PC-3 (cell line): Measurements from ENCODE around the gene ATP7A.

Experiments used
- CTCF ChIP-seq: fragments of 300-600 bp; sonication (generic); conservative IDR thresholded peaks from 2 replicates; pipeline ENCODE4 v1.5.1; 2017; ENCODE audit warnings: antibody characterized with exemption, low read depth, mild to moderate bottlenecking, low read length
- EZH2 ChIP-seq: fragments of 300-600 bp; sonication (generic); IDR thresholded peaks from one replicate; pipeline ENCODE4 v1.6.1; 2017; ENCODE audit warnings: antibody characterized with exemption, mild to moderate bottlenecking, low read length; ENCODE audit not compliant: unreplicated experiment
- EZH2phosphoT487 ChIP-seq: fragments of 300-600 bp; sonication (generic); IDR thresholded peaks from 2 replicates; pipeline ENCODE4 v1.6.1; 2018; ENCODE audit warnings: mild to moderate bottlenecking, antibody characterized with exemption, low read length, borderline replicate concordance

GRCh38 chrX:77953302-77953701 lies 42.8 kb downstream of the ATP7A start:
- TF ChIP-seq CTCF = no peak
- no peak for TF ChIP-seq EZH2phosphoT487
- TF ChIP-seq EZH2 = no peak
